ENCODE measurements around the gene BCL6. TPM values are rescaled to one million over a fixed set of nuclear protein-coding genes. Genes with fewer than 3 reads are reported as not detected.
"Not testable (repeated sequence)": the region's sequence is repeated elsewhere in the genome, so short reads cannot be mapped to it uniquely, and the experiment has no call there.

BCL6 gene
- total and polyA plus RNA-seq, 4 donors: 7.8 to 71.8 (median 13.3) TPM

DNA sequence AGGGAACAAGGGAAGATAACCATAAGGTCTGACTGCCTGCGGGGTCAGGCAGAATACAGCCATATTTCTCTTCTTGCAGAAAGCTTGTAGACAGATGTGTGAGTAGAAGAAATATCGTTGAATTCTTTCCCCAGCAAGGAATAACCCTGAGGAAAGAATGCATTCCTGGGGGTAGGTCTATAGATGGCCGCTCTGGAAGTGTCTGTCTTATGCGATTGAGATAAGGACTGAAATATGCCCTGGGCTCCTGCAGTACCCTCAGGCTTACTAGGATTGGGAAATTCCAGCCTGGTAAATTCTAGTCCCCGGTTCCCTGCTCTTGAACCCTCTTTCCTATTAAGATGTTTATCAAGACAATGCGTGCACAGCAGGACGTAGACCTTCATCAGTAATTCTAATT lies 59.3 kb downstream of the BCL6 start:
- Histone ChIP-seq H3K27ac (ENCODE audit: low read depth in 1 of 2, low read length in 2 of 2) (no peak overlapping the region), H3K27me3 (ENCODE audit: control insufficient read depth in 4 of 4, insufficient read depth in 4 of 4, low read length in 3 of 4) (no peaks in the 10 kb centered on the region), H3K36me3 (ENCODE audit: control insufficient read depth in 4 of 4, insufficient read depth in 3 of 4, low read depth in 1 of 4, low read length in 3 of 4) (no peaks in the 10 kb centered on the region), H3K9ac (ENCODE audit: low read depth in 1 of 2, low read length in 2 of 2) (no peak overlapping the region), H3K4me3 (ENCODE audit: low read depth in 1 of 3, low read length in 3 of 3) (no peak overlapping the region), H3K4me1 (ENCODE audit: control insufficient read depth in 4 of 4, insufficient read depth in 4 of 4, low read length in 3 of 4) (no peaks in the 10 kb centered on the region), H3K9me3 (ENCODE audit: control insufficient read depth in 4 of 4, low read length in 3 of 4) (peaks cover 0 to 1% (median 0%) of the 10 kb centered on the region in 4 donors)
- no peak for DNase-seq (ENCODE audit: low spot score)
- 93% methylated on average over 7 of the region's 7 CpGs for WGBS
- TF ChIP-seq GABPA (IDR thresholded peaks at IDR 0.05 in 1 of 2, conservative IDR thresholded peaks at IDR 0.05 in 1 of 2): no peak
- TF ChIP-seq NR2F2 (IDR thresholded peaks at IDR 0.05): no peak

DNA sequence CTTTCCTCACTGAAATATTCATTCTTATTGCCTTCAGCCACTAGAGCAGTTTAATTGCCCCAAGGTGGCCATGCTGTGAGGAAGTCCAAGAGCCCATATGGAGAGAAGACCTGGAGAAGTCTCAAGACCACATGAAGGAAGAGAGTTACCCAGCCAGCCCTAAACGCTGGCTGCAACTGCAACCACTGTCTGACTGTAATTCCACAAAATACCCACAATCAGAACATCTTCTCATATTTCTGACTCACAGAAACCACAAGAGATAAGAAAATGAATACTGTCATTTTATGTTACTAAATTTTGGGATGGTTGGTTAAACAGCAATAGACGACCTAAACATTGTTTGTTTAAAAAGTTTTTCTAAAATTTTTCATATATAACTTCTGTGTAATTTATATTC lies 60.4 kb downstream of the BCL6 start:
- no peak overlapping the region for H3K9ac ChIP-seq (ENCODE audit: low read depth in 1 of 2, low read length in 2 of 2)
- 76% methylated on average over 2 of the region's 2 CpGs for WGBS
- H3K9me3 ChIP-seq (ENCODE audit: control insufficient read depth in 4 of 4, low read length in 3 of 4): peaks cover 0 to 1% (median 0%) of the 10 kb centered on the region in 4 donors
- H3K4me1 ChIP-seq (ENCODE audit: control insufficient read depth in 4 of 4, insufficient read depth in 4 of 4, low read length in 3 of 4): no peaks in the 10 kb centered on the region
- H3K27ac ChIP-seq (ENCODE audit: low read depth in 1 of 2, low read length in 2 of 2): no peak overlapping the region
- no peak for DNase-seq (ENCODE audit: low spot score)
- TF ChIP-seq GABPA (IDR thresholded peaks at IDR 0.05 in 1 of 2, conservative IDR thresholded peaks at IDR 0.05 in 1 of 2) (no peak), RAD21 (IDR thresholded peaks at IDR 0.05) (no peak), FOXA2 (IDR thresholded peaks at IDR 0.05) (no peak)
- no peaks in the 10 kb centered on the region for H3K36me3 ChIP-seq (ENCODE audit: control insufficient read depth in 4 of 4, insufficient read depth in 3 of 4, low read depth in 1 of 4, low read length in 3 of 4)
- H3K27me3 ChIP-seq (ENCODE audit: control insufficient read depth in 4 of 4, insufficient read depth in 4 of 4, low read length in 3 of 4): no peaks in the 10 kb centered on the region
- no peak overlapping the region for H3K4me3 ChIP-seq (ENCODE audit: low read depth in 1 of 3, low read length in 3 of 3)

DNA sequence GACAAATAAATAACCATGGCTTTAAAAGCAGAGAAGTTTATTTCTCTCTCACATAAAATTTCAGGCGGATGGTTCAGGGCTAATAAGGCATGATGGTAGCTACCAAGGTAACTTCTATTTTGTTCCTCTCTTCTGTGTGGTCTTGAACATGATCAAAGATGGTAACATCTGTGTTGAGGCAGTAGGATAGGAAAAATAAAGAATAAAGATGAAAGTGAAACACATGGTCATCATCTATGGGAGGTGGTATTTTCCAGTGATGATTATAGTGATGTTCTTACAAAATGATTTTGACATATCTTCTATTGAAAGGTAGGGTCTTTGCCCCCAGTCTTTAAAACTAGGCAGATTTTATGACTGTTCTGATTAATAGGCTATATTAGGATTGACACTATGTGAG lies 60.8 kb downstream of the BCL6 start:
- DNase-seq (ENCODE audit: low spot score): no peak
- H3K27ac ChIP-seq (ENCODE audit: low read depth in 1 of 2, low read length in 2 of 2): no peak overlapping the region
- peaks cover 0 to 1% (median 0%) of the 10 kb centered on the region in 4 donors for H3K9me3 ChIP-seq (ENCODE audit: control insufficient read depth in 4 of 4, low read length in 3 of 4)
- H3K27me3 ChIP-seq (ENCODE audit: control insufficient read depth in 4 of 4, insufficient read depth in 4 of 4, low read length in 3 of 4): no peaks in the 10 kb centered on the region
- H3K4me3 ChIP-seq (ENCODE audit: low read depth in 1 of 3, low read length in 3 of 3): no peak overlapping the region
- no peak overlapping the region for H3K9ac ChIP-seq (ENCODE audit: low read depth in 1 of 2, low read length in 2 of 2)
- peaks cover 0 to 1% (median under 1%) of the 10 kb centered on the region in 4 donors for H3K4me1 ChIP-seq (ENCODE audit: control insufficient read depth in 4 of 4, insufficient read depth in 4 of 4, low read length in 3 of 4)
- H3K36me3 ChIP-seq (ENCODE audit: control insufficient read depth in 4 of 4, insufficient read depth in 3 of 4, low read depth in 1 of 4, low read length in 3 of 4): no peaks in the 10 kb centered on the region
- WGBS: 93% methylated on average over 1 of the region's 1 CpG
- TF ChIP-seq EGR1 (IDR thresholded peaks at IDR 0.05; ENCODE audit: low read depth in 2 of 2): no peak
- TF ChIP-seq, protein P1, sequence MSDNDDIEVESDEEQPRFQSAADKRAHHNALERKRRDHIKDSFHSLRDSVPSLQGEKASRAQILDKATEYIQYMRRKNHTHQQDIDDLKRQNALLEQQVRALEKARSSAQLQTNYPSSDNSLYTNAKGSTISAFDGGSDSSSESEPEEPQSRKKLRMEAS (IDR thresholded peaks at IDR 0.05): no peak
- TF ChIP-seq JUND (IDR thresholded peaks at IDR 0.05): no peak
- no peak for TF ChIP-seq FOXA1 (IDR thresholded peaks at IDR 0.05)
- TF ChIP-seq, protein P2, sequence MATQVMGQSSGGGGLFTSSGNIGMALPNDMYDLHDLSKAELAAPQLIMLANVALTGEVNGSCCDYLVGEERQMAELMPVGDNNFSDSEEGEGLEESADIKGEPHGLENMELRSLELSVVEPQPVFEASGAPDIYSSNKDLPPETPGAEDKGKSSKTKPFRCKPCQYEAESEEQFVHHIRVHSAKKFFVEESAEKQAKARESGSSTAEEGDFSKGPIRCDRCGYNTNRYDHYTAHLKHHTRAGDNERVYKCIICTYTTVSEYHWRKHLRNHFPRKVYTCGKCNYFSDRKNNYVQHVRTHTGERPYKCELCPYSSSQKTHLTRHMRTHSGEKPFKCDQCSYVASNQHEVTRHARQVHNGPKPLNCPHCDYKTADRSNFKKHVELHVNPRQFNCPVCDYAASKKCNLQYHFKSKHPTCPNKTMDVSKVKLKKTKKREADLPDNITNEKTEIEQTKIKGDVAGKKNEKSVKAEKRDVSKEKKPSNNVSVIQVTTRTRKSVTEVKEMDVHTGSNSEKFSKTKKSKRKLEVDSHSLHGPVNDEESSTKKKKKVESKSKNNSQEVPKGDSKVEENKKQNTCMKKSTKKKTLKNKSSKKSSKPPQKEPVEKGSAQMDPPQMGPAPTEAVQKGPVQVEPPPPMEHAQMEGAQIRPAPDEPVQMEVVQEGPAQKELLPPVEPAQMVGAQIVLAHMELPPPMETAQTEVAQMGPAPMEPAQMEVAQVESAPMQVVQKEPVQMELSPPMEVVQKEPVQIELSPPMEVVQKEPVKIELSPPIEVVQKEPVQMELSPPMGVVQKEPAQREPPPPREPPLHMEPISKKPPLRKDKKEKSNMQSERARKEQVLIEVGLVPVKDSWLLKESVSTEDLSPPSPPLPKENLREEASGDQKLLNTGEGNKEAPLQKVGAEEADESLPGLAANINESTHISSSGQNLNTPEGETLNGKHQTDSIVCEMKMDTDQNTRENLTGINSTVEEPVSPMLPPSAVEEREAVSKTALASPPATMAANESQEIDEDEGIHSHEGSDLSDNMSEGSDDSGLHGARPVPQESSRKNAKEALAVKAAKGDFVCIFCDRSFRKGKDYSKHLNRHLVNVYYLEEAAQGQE (IDR thresholded peaks at IDR 0.05): no peak
- TF ChIP-seq, protein P3, sequence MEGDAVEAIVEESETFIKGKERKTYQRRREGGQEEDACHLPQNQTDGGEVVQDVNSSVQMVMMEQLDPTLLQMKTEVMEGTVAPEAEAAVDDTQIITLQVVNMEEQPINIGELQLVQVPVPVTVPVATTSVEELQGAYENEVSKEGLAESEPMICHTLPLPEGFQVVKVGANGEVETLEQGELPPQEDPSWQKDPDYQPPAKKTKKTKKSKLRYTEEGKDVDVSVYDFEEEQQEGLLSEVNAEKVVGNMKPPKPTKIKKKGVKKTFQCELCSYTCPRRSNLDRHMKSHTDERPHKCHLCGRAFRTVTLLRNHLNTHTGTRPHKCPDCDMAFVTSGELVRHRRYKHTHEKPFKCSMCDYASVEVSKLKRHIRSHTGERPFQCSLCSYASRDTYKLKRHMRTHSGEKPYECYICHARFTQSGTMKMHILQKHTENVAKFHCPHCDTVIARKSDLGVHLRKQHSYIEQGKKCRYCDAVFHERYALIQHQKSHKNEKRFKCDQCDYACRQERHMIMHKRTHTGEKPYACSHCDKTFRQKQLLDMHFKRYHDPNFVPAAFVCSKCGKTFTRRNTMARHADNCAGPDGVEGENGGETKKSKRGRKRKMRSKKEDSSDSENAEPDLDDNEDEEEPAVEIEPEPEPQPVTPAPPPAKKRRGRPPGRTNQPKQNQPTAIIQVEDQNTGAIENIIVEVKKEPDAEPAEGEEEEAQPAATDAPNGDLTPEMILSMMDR (IDR thresholded peaks at IDR 0.05; ENCODE audit: low read depth, low read length, missing input control): no peak
- TF ChIP-seq, protein P4, sequence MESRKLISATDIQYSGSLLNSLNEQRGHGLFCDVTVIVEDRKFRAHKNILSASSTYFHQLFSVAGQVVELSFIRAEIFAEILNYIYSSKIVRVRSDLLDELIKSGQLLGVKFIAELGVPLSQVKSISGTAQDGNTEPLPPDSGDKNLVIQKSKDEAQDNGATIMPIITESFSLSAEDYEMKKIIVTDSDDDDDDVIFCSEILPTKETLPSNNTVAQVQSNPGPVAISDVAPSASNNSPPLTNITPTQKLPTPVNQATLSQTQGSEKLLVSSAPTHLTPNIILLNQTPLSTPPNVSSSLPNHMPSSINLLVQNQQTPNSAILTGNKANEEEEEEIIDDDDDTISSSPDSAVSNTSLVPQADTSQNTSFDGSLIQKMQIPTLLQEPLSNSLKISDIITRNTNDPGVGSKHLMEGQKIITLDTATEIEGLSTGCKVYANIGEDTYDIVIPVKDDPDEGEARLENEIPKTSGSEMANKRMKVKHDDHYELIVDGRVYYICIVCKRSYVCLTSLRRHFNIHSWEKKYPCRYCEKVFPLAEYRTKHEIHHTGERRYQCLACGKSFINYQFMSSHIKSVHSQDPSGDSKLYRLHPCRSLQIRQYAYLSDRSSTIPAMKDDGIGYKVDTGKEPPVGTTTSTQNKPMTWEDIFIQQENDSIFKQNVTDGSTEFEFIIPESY (IDR thresholded peaks at IDR 0.05): no peak
- no peak for TF ChIP-seq FOXA2 (IDR thresholded peaks at IDR 0.05)
- no peak for TF ChIP-seq RAD21 (IDR thresholded peaks at IDR 0.05)
- TF ChIP-seq TAF1 (conservative IDR thresholded peaks at IDR 0.05): no peak
- no peak for TF ChIP-seq HNF4A (conservative IDR thresholded peaks at IDR 0.05)

DNA sequence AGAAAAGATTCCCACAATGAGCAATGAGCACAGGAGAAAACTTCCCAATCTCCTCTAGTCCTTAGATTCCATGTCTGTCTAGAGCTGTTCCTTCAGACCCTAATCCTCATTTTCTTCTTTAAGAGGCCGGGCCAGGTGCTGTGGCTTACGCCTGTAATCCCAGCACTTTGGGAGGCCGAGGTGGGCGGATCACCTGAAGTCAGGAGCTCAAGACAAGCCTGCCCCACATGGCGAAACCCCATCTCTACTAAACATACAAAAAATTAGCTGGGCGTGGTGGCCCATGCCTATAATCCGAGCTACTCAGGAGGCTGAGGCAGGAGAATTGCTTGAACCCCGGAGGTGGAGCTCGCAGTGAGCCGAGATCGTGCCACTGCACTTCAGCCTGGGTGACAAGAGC lies 63.5 kb downstream of the BCL6 start:
- WGBS: 89% methylated on average over 11 of the region's 11 CpGs
- H3K27me3 ChIP-seq (ENCODE audit: control insufficient read depth in 4 of 4, insufficient read depth in 4 of 4, low read length in 3 of 4); DNase-seq (ENCODE audit: low spot score); H3K4me3 ChIP-seq (ENCODE audit: low read depth in 1 of 3, low read length in 3 of 3); H3K9me3 ChIP-seq (ENCODE audit: control insufficient read depth in 4 of 4, low read length in 3 of 4); H3K36me3 ChIP-seq (ENCODE audit: control insufficient read depth in 4 of 4, insufficient read depth in 3 of 4, low read depth in 1 of 4, low read length in 3 of 4); H3K27ac ChIP-seq (ENCODE audit: low read depth in 1 of 2, low read length in 2 of 2); H3K9ac ChIP-seq (ENCODE audit: low read depth in 1 of 2, low read length in 2 of 2); H3K4me1 ChIP-seq (ENCODE audit: control insufficient read depth in 4 of 4, insufficient read depth in 4 of 4, low read length in 3 of 4): not testable (repeated sequence)

Measured in liver (tissue), 9 donors.